Fibroblast of lung (primary cell): ENCODE measurements around the gene RNF212.

Experiments
- CTCF ChIP-seq, 2 donors: IDR thresholded peaks in 1 of 2; conservative IDR thresholded peaks in 1 of 2; 1 replicate in 1 of 2; 2 replicates in 1 of 2; pipeline ENCODE4 v1.5.1; 2011 to 2012; ENCODE audit warnings: low read length in 2 of 2, control low read depth in 1 of 2, inconsistent platforms in 1 of 2, low read depth in 1 of 2, mild to moderate bottlenecking in 1 of 2
- EZH2 ChIP-seq: IDR thresholded peaks from 2 replicates; pipeline ENCODE4 v1.5.1; 2012; ENCODE audit warnings: low read length, control low read depth, mild to moderate bottlenecking; ENCODE audit errors: missing control alignments

- no peak for TF ChIP-seq CTCF (conservative IDR thresholded peaks at IDR 0.05 in 1 of 2, IDR thresholded peaks at IDR 0.05 in 1 of 2; ENCODE audit: low read depth in 1 of 2, low read length in 2 of 2)
- TF ChIP-seq EZH2: no peak
Observed at GRCh38 chr4:1080432-1080831, 32.9 kb downstream of the RNF212 start.
